ENCODE measurements around the gene DNAH17. TPM values are rescaled to one million over a fixed set of nuclear protein-coding genes. Genes with fewer than 3 reads are reported as not detected.

The DNAH17 gene
- polyA plus RNA-seq, 3 donors, result 0.01 to 0.51 (median 0.11) TPM

DNA sequence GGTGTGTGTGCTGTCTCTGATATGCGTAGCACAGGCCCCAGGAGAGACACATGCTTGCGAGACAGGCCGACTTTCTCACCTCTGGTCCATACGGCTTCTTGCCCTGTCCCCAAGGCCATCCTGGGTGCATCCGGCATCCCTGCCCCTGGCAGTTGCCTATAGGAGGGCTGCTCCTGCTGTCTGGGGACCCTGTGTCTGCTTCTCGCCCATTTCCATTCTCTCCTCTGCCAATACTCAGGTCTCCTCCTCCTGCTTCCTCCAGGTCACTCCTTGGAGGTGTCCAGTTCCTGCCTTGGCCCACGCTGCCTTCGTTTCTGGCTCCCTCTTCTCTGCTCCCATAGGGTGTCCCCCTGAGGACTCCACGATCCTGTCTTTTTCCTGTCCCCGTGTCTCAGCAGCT, 89.0 kb downstream of the DNAH17 start:
- no peaks in the 10 kb centered on the region for H3K36me3 ChIP-seq (replicated peaks in 1 of 2; ENCODE audit: control insufficient read depth in 1 of 2, insufficient read depth in 2 of 2, low read length in 2 of 2)
- TF ChIP-seq, protein P1, sequence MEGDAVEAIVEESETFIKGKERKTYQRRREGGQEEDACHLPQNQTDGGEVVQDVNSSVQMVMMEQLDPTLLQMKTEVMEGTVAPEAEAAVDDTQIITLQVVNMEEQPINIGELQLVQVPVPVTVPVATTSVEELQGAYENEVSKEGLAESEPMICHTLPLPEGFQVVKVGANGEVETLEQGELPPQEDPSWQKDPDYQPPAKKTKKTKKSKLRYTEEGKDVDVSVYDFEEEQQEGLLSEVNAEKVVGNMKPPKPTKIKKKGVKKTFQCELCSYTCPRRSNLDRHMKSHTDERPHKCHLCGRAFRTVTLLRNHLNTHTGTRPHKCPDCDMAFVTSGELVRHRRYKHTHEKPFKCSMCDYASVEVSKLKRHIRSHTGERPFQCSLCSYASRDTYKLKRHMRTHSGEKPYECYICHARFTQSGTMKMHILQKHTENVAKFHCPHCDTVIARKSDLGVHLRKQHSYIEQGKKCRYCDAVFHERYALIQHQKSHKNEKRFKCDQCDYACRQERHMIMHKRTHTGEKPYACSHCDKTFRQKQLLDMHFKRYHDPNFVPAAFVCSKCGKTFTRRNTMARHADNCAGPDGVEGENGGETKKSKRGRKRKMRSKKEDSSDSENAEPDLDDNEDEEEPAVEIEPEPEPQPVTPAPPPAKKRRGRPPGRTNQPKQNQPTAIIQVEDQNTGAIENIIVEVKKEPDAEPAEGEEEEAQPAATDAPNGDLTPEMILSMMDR (IDR thresholded peaks at IDR 0.05), result no peak
- H3K9me3 Mint-ChIP-seq, result peaks cover 0 to 2% (median 0%) of the 10 kb centered on the region in 7 donors
- H3K79me2 ChIP-seq (ENCODE audit: insufficient read depth, low read length), result no peaks in the 10 kb centered on the region
- peak overlapping the region in 1 of 7 donors; percentile 43 for H3K27ac Mint-ChIP-seq
- H3K27me3 ChIP-seq (ENCODE audit: control insufficient read depth in 2 of 2, insufficient read depth in 2 of 2, low read length in 2 of 2), result peaks cover 0 to 9% of the 10 kb centered on the region in 2 donors
- no peaks in the 10 kb centered on the region for H3K36me3 Mint-ChIP-seq
- WGBS (ENCODE audit: insufficient coverage), result 89% methylated on average over 5 of the region's 10 CpGs
- H3K27me3 Mint-ChIP-seq (ENCODE audit: low read depth in 3 of 3), result peaks cover 12 to 19% (median 12%) of the 10 kb centered on the region in 3 donors
- H2AFZ ChIP-seq (ENCODE audit: insufficient read depth, low read depth, low read length, poor library complexity, severe bottlenecking), result no peak overlapping the region
- H3K9ac ChIP-seq (ENCODE audit: insufficient read depth, low read length, poor library complexity, severe bottlenecking), result no peak overlapping the region
- H3K27ac ChIP-seq (ENCODE audit: low read depth in 1 of 2, low read length in 2 of 2), result no peak overlapping the region
- H3K4me1 ChIP-seq (ENCODE audit: control insufficient read depth in 1 of 2, insufficient read depth in 2 of 2, low read length in 2 of 2), result peaks cover 11 to 14% of the 10 kb centered on the region in 2 donors
- intact Hi-C loops (cut with micrococcal nuclease), result no loop called here
- no peaks in the 10 kb centered on the region for H4K20me1 ChIP-seq (ENCODE audit: insufficient read depth, low read length)
- H3K9me3 ChIP-seq (replicated peaks in 1 of 2; ENCODE audit: control insufficient read depth in 1 of 2, insufficient read depth in 1 of 2, low read length in 2 of 2), result no peaks in the 10 kb centered on the region
- H3K4me1 Mint-ChIP-seq, result peaks cover 13% of the 10 kb centered on the region
- no peak overlapping the region for H3K4me3 ChIP-seq (replicated peaks in 1 of 3; ENCODE audit: low read depth in 2 of 3, low read length in 3 of 3)
- no peak overlapping the region for H3K4me3 Mint-ChIP-seq
- no peak overlapping the region for H3K4me2 ChIP-seq (replicated peaks; ENCODE audit: extremely low read depth, low read length, poor library complexity, severe bottlenecking)
- no peak for DNase-seq

DNA sequence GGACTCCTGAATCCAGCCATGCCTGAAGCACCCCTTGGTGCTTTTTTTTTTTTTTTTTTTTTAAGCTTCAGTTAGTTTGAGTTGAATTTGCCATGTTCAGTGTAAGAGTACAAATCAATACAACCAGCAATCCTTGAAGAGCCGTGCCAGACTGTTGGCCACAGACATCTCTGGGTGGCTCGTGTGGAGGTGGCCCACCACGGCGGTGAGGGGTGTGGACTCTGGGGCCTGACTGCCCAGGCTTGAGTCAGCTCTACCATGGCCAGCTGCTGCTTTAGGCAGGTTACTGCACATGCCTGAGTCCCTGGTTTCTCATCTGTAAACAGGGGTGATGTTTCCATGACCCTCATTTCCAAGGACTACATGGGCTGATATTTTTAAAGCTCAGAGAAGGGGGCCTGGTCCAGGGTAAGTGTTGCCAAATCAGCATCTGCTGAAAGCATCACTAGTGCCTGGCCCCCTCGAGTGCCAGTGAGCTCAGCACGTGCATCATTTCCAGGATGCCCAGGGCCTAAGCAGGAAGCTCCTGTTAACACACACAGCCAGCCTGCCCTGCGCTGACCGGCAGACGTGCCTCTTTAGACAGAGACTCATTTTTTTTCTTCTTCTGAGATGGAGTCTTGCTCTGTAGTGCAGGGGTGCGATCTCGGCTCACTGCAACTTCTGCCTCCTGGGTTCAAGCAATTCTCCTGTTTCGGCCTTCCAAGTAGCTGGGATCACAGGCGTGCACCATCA, 90.1 kb downstream of the DNAH17 start:
- Histone ChIP-seq H3K36me3 (replicated peaks in 1 of 2; ENCODE audit: control insufficient read depth in 1 of 2, insufficient read depth in 2 of 2, low read length in 2 of 2) (no peaks in the 10 kb centered on the region), H3K27ac (ENCODE audit: low read depth in 1 of 2, low read length in 2 of 2) (no peak overlapping the region), H3K9ac (ENCODE audit: insufficient read depth, low read length, poor library complexity, severe bottlenecking) (no peak overlapping the region), H4K20me1 (ENCODE audit: insufficient read depth, low read length) (no peaks in the 10 kb centered on the region), H3K4me2 (replicated peaks; ENCODE audit: extremely low read depth, low read length, poor library complexity, severe bottlenecking) (no peak overlapping the region), H3K79me2 (ENCODE audit: insufficient read depth, low read length) (no peaks in the 10 kb centered on the region), H3K9me3 (replicated peaks in 1 of 2; ENCODE audit: control insufficient read depth in 1 of 2, insufficient read depth in 1 of 2, low read length in 2 of 2) (no peaks in the 10 kb centered on the region), H3K4me1 (ENCODE audit: control insufficient read depth in 1 of 2, insufficient read depth in 2 of 2, low read length in 2 of 2) (peaks cover 11 to 14% of the 10 kb centered on the region in 2 donors), H3K27me3 (ENCODE audit: control insufficient read depth in 2 of 2, insufficient read depth in 2 of 2, low read length in 2 of 2) (peaks cover 0 to 9% of the 10 kb centered on the region in 2 donors), H3K4me3 (replicated peaks in 1 of 3; ENCODE audit: low read depth in 2 of 3, low read length in 3 of 3) (no peak overlapping the region), H2AFZ (ENCODE audit: insufficient read depth, low read depth, low read length, poor library complexity, severe bottlenecking) (no peak overlapping the region)
- TF ChIP-seq, protein P1 (IDR thresholded peaks at IDR 0.05), result no peak
- peaks cover 11% of the 10 kb centered on the region for H3K4me1 Mint-ChIP-seq
- no peaks in the 10 kb centered on the region for H3K36me3 Mint-ChIP-seq
- peaks cover 0 to 2% (median 0%) of the 10 kb centered on the region in 7 donors for H3K9me3 Mint-ChIP-seq
- intact Hi-C loops (cut with micrococcal nuclease), result no loop called here
- no peak overlapping the region for H3K27ac Mint-ChIP-seq
- DNase-seq, result no peak
- peaks cover 12 to 21% (median 16%) of the 10 kb centered on the region in 3 donors for H3K27me3 Mint-ChIP-seq (ENCODE audit: low read depth in 3 of 3)
- WGBS (ENCODE audit: insufficient coverage), result 81% methylated on average over 9 of the region's 13 CpGs
- no peak overlapping the region for H3K4me3 Mint-ChIP-seq

All from CD14-positive monocyte (primary cell).